ENCODE results near the gene MYO18A.

MYO18A gene

GRCh38 chr17:29045734-29046472 is 134.3 kb downstream of the MYO18A start:
- no peak for DNase-seq

GRCh38 chr17:29045026-29045425 is 135.2 kb downstream of the MYO18A start:
- DNase-seq, result no peak

- no peak for DNase-seq
Observed at GRCh38 chr17:29043539-29044145, 136.6 kb downstream of the MYO18A start.

- DNase-seq, result peak; percentile 42
Observed at GRCh38 chr17:29042679-29043538, 137.3 kb downstream of the MYO18A start, which contains the start of gene PIPOX. Gene PIPOX (plus strand): TSS chr17:29043141. CDS start chr17:29043226, 85 bp downstream.

- DNase-seq, result no peak
Observed at GRCh38 chr17:29042026-29042678, 138.0 kb downstream of the MYO18A start.

- no peak for DNase-seq
Observed at GRCh38 chr17:29041571-29041970, 138.6 kb downstream of the MYO18A start.

- no peak for DNase-seq
Observed at GRCh38 chr17:29041091-29041490, 139.1 kb downstream of the MYO18A start.

- DNase-seq, result peak; percentile 95
Observed at GRCh38 chr17:29039764-29040598, 140.2 kb downstream of the MYO18A start.

- DNase-seq, result no peak
Observed at GRCh38 chr17:29038085-29038795, 142.0 kb downstream of the MYO18A start.

- no peak for DNase-seq
Observed at GRCh38 chr17:29037739-29038084, 142.5 kb downstream of the MYO18A start.

- DNase-seq, result no peak
Observed at GRCh38 chr17:29036584-29036983, 143.6 kb downstream of the MYO18A start.

GRCh38 chr17:29034510-29034909 is 145.7 kb downstream of the MYO18A start:
- no peak for DNase-seq

- no peak for DNase-seq
Observed at GRCh38 chr17:29032857-29033197, 147.4 kb downstream of the MYO18A start.

GRCh38 chr17:29032013-29032856 is 148.0 kb downstream of the MYO18A start:
- DNase-seq, result no peak

GRCh38 chr17:29031488-29031887 is 148.7 kb downstream of the MYO18A start:
- DNase-seq, result no peak

- DNase-seq, result no peak
Observed at GRCh38 chr17:29024316-29024952, 155.8 kb downstream of the MYO18A start.

- DNase-seq, result no peak
Observed at GRCh38 chr17:29022074-29022473, 158.1 kb downstream of the MYO18A start.

GRCh38 chr17:29021226-29021625 is 159.0 kb downstream of the MYO18A start:
- DNase-seq, result no peak

All from fibroblast of upper back skin (primary cell).